OCI-LY3 (cell line): Measurements from ENCODE around the gene ANO6.

ENCODE experiments used
- H2AFZ ChIP-seq: fragments of 200-600, 300-600 bp; shearing (Covaris generic); 2 replicates; pipeline ENCODE4 v1.6.0; 2014; ENCODE audit warnings: antibody characterized with exemption, low read depth, low read length
- H3K27ac ChIP-seq: fragments of 200-600, 300-600 bp; sonication (generic); 2 replicates; pipeline ENCODE4 v1.5.1; 2014; ENCODE audit warnings: mild to moderate bottlenecking, low read length, moderate library complexity, mixed read lengths
- H3K27me3 ChIP-seq: fragments of 200-600, 300-600 bp; sonication (generic); 2 replicates; pipeline ENCODE4 v1.6.1; 2014; ENCODE audit warnings: low read depth, low read length, mixed read lengths
- H3K36me3 ChIP-seq: fragments of 200-600, 300-600 bp; sonication (generic); replicated peaks from 2 replicates; pipeline ENCODE3; 2014; ENCODE audit warnings: low read depth, low read length, mixed read lengths
- H3K4me1 ChIP-seq: fragments of 300-600, 200-600 bp; sonication (generic); 2 replicates; pipeline ENCODE4 v1.6.1; 2014; ENCODE audit warnings: low read length, mixed read lengths
- H3K4me2 ChIP-seq: fragments of 200-600, 300-600 bp; sonication (generic); 2 replicates; pipeline ENCODE4 v1.6.1; 2014; ENCODE audit warnings: low read length, mixed read lengths
- H3K4me3 ChIP-seq: fragments of 300-600, 200-600 bp; sonication (generic); 2 replicates; pipeline ENCODE4 v1.5.1; 2014; ENCODE audit warnings: antibody characterized with exemption, mild to moderate bottlenecking, low read length, moderate library complexity
- H3K79me2 ChIP-seq: fragments of 300-600, 200-600 bp; shearing (Covaris generic); 2 replicates; pipeline ENCODE4 v1.6.1; 2014; ENCODE audit warnings: mild to moderate bottlenecking, low read length, mixed read lengths
- H3K9ac ChIP-seq: fragments of 300-600, 200-600 bp; shearing (Covaris generic); 2 replicates; pipeline ENCODE4 v1.6.0; 2014; ENCODE audit warnings: mild to moderate bottlenecking, low read length, moderate library complexity
- H3K9me3 ChIP-seq: fragments of 200-600, 300-600 bp; shearing (Covaris generic); 2 replicates; pipeline ENCODE4 v1.6.1; 2014; ENCODE audit warnings: low read length, mixed read lengths; ENCODE audit not compliant: insufficient read depth
- H4K20me1 ChIP-seq: fragments of 200-600, 300-600 bp; sonication (generic); 2 replicates; pipeline ENCODE4 v1.6.1; 2016; ENCODE audit warnings: low read length, mixed read lengths; ENCODE audit not compliant: insufficient read depth
- EZH2phosphoT487 ChIP-seq: fragments of 200-600 bp; shearing (Covaris generic); IDR thresholded peaks from 2 replicates; pipeline ENCODE4 v1.6.1; 2018; ENCODE audit warnings: antibody characterized with exemption, mixed run types, low read depth
- TF ChIP-seq, protein P1 (sequence below): fragments of 200-600, 300-600 bp; sonication (generic); IDR thresholded peaks from 2 replicates; pipeline ENCODE4 v1.5.1; 2014; ENCODE audit warnings: antibody characterized with exemption, low read length, low read depth

Gene ANO6

DNA sequence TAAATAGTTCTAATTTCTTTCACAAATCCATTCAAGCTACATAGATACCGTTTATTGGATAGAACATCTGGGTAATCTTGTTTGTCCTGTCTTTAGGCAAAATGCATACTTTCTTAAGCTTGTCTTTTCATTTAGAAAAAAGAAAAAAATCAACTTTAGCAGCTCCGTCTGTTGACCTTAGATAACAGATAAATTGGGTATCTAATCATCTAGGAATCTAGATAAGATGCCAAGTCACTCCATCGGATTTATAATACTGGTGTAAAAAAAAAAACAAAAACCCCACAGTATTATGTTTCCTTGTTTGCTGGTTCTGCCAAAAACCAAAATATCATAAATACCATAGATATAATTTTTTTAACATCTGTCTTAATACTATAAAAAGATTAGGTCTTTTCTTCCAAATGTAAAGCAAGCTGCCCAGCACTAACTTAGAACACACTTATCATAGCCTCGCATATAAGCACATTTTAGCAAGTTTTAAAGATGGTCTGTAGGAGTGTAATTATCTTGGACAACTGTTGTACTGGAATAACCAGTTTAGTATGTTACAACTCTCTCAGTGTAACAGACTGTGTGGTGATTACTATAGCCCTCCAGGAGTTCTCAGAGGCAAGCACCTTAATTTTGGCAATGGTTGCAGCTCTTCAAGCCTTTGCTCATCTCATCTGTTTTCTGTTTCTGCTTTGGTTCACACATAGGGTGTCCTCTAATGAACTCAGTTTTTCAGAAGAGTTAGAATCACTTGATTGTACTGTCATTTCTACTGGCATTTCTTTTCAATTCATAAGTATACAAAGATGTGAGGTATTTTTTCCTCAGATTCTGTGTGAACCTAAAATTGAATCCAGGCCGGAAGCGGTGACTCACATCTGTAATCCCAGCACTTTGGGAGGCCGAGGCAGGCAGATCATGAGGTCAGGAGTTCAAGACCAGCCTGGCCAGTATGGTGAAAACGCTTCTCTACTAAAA is 83.1 kb downstream of the ANO6 start:
- no peaks in the 10 kb centered on the region for H3K79me2 ChIP-seq
- H3K36me3 ChIP-seq = no peaks in the 10 kb centered on the region
- H3K27me3 ChIP-seq = no peaks in the 10 kb centered on the region
- TF ChIP-seq, protein P1, sequence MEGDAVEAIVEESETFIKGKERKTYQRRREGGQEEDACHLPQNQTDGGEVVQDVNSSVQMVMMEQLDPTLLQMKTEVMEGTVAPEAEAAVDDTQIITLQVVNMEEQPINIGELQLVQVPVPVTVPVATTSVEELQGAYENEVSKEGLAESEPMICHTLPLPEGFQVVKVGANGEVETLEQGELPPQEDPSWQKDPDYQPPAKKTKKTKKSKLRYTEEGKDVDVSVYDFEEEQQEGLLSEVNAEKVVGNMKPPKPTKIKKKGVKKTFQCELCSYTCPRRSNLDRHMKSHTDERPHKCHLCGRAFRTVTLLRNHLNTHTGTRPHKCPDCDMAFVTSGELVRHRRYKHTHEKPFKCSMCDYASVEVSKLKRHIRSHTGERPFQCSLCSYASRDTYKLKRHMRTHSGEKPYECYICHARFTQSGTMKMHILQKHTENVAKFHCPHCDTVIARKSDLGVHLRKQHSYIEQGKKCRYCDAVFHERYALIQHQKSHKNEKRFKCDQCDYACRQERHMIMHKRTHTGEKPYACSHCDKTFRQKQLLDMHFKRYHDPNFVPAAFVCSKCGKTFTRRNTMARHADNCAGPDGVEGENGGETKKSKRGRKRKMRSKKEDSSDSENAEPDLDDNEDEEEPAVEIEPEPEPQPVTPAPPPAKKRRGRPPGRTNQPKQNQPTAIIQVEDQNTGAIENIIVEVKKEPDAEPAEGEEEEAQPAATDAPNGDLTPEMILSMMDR = no peak
- TF ChIP-seq EZH2phosphoT487 = no peak
- no peak overlapping the region for H3K4me2 ChIP-seq
- H3K9me3 ChIP-seq = no peaks in the 10 kb centered on the region
- no peak overlapping the region for H2AFZ ChIP-seq
- no peak overlapping the region for H3K9ac ChIP-seq
- H3K4me1 ChIP-seq = no peaks in the 10 kb centered on the region
- no peak overlapping the region for H3K27ac ChIP-seq
- no peak overlapping the region for H3K4me3 ChIP-seq
- H4K20me1 ChIP-seq = no peaks in the 10 kb centered on the region

DNA sequence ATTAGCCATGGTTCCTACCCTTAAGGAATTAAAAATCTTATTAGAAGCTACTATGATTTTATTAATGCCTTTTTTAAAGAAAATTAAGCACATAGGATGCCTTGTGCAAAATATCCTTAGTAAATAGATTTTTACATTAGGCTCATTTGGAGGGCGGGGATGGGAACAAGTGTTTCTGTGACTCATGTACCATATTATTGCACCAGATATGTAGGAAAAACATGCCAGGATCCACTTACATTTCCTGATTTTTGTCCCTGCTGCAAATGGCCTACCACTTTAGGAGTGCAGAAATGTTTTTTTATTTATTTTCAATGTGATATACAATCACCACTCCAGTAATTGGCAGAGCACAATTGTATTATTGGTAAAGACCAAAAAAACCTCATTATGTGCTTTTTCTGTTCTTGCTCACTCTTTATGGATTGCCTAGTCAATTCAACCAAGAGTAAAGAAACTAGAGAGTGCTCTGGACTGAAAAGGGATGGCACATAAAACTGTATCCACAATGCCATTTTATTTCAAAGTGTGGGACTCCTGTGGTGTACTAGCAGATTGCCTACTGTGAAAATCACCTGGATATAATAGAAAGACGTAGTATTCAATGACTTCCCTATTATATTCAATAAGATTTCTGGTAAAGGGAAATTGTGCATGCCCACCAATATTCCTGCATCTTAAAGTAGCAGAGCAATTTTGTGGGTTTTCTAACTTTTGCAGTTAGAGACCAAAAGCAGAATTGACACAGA is 86.9 kb downstream of the ANO6 start:
- Histone ChIP-seq H2AFZ (no peak overlapping the region), H3K4me3 (no peak overlapping the region), H3K4me1 (no peaks in the 10 kb centered on the region), H4K20me1 (no peaks in the 10 kb centered on the region), H3K27ac (no peak overlapping the region), H3K4me2 (no peak overlapping the region), H3K9ac (no peak overlapping the region), H3K9me3 (no peaks in the 10 kb centered on the region), H3K27me3 (no peaks in the 10 kb centered on the region), H3K36me3 (no peaks in the 10 kb centered on the region), H3K79me2 (no peaks in the 10 kb centered on the region)
- no peak for TF ChIP-seq EZH2phosphoT487
- TF ChIP-seq, protein P1 = no peak

DNA sequence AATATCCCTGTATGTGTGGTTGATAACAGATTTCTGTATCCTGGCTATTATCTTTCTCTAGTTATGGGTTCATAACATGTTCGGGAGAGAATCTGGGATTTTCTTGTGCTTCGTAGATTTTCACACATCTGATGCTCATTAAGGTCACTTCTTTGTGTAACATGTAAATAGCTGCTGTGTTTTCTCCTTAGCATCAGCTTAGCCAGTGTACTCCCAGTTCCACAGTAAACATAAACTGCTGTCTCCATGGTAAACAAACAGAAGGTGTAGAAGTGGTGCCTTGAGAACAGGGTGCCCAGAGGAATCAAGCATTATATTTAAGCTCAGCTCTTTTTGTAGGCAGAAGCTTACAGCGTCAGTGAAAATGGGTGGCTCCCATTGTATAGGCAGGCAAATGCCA is 88.0 kb downstream of the ANO6 start:
- Histone ChIP-seq H3K4me3 (no peak overlapping the region), H3K9ac (no peak overlapping the region), H3K4me1 (no peaks in the 10 kb centered on the region), H3K79me2 (no peaks in the 10 kb centered on the region), H3K36me3 (no peaks in the 10 kb centered on the region), H3K4me2 (no peak overlapping the region), H2AFZ (no peak overlapping the region), H3K27ac (no peak overlapping the region), H4K20me1 (no peaks in the 10 kb centered on the region), H3K9me3 (no peaks in the 10 kb centered on the region), H3K27me3 (no peaks in the 10 kb centered on the region)
- TF ChIP-seq, protein P1 = no peak
- no peak for TF ChIP-seq EZH2phosphoT487
